H1 (cell line): ENCODE data around the gene CDK3.

Experiments
- ATF3 ChIP-seq: IDR thresholded peaks from 2 replicates; pipeline ENCODE4 v1.6.1; 2011; ENCODE audit warnings: low read depth, mild to moderate bottlenecking, low read length; ENCODE audit not compliant: insufficient read depth
- BRCA1 ChIP-seq: IDR thresholded peaks from 2 replicates; pipeline ENCODE4 v1.6.1; 2012; ENCODE audit warnings: low read depth, low read length, improper control_type of control experiment
- CBX8 ChIP-seq: fragments of 300-800, 300-1000 bp; sonication (generic); IDR thresholded peaks from 2 replicates; pipeline ENCODE4 v1.7.1; 2016; ENCODE audit warnings: low read depth, low read length, borderline replicate concordance
- CHD2 ChIP-seq: IDR thresholded peaks from 2 replicates; pipeline ENCODE4 v1.6.1; 2012; ENCODE audit warnings: low read length, improper control_type of control experiment
- CTCF ChIP-seq, 3 experiments: IDR thresholded peaks; 1 replicate in 2 of 3; 2 replicates in 1 of 3; pipeline versions ENCODE4 v1.5.1 to v1.6.1; 2011; ENCODE audit warnings: low read length in 3 of 3, mild to moderate bottlenecking in 3 of 3, inconsistent platforms in 2 of 3, low read depth in 1 of 3, moderate library complexity in 1 of 3; ENCODE audit not compliant: insufficient read depth in 1 of 3; ENCODE audit errors: control extremely low read depth in 1 of 3
- EP300 ChIP-seq, 2 experiments: IDR thresholded peaks; 1 replicate in 1 of 2; 2 replicates in 1 of 2; pipeline ENCODE4 v1.6.1; 2011 to 2012; ENCODE audit warnings: low read depth in 2 of 2, low read length in 2 of 2, mild to moderate bottlenecking in 2 of 2, borderline replicate concordance in 1 of 2, inconsistent platforms in 1 of 2, moderate library complexity in 1 of 2
- JUN ChIP-seq: IDR thresholded peaks from 2 replicates; pipeline ENCODE4 v1.6.1; 2011; ENCODE audit warnings: low read depth, mild to moderate bottlenecking, improper control_type of control experiment, low read length
- KDM1A ChIP-seq: fragments of 200-600, 300-600 bp; sonication (generic); IDR thresholded peaks from 2 replicates; pipeline ENCODE4 v1.7.1; 2016; ENCODE audit warnings: mild to moderate bottlenecking, low read length, borderline replicate concordance
- POLR2A ChIP-seq, 2 experiments: IDR thresholded peaks; 1 replicate in 1 of 2; 2 replicates in 1 of 2; pipeline ENCODE4 v1.6.1; 2011; ENCODE audit warnings: low read depth in 2 of 2, low read length in 2 of 2, mild to moderate bottlenecking in 2 of 2; ENCODE audit errors: control extremely low read depth in 1 of 2
- RFX5 ChIP-seq: IDR thresholded peaks from 2 replicates; pipeline ENCODE4 v1.6.1; 2011; ENCODE audit warnings: low read depth, low read length, improper control_type of control experiment, borderline replicate concordance
- RXRA ChIP-seq: IDR thresholded peaks from 2 replicates; pipeline ENCODE4 v1.6.1; 2011; ENCODE audit warnings: low read depth, mild to moderate bottlenecking, low read length, moderate library complexity; ENCODE audit not compliant: insufficient read depth
- SP2 ChIP-seq: IDR thresholded peaks from 2 replicates; pipeline ENCODE4 v1.6.1; 2012; ENCODE audit warnings: mild to moderate bottlenecking, low read length, inconsistent platforms
- TEAD4 ChIP-seq: IDR thresholded peaks from 2 replicates; pipeline ENCODE4 v1.6.1; 2012; ENCODE audit warnings: low read depth, low read length, inconsistent platforms, mixed read lengths
- YY1 ChIP-seq: IDR thresholded peaks from 2 replicates; pipeline ENCODE4 v1.6.1; 2011; ENCODE audit warnings: low read depth, mild to moderate bottlenecking, low read length

DNA sequence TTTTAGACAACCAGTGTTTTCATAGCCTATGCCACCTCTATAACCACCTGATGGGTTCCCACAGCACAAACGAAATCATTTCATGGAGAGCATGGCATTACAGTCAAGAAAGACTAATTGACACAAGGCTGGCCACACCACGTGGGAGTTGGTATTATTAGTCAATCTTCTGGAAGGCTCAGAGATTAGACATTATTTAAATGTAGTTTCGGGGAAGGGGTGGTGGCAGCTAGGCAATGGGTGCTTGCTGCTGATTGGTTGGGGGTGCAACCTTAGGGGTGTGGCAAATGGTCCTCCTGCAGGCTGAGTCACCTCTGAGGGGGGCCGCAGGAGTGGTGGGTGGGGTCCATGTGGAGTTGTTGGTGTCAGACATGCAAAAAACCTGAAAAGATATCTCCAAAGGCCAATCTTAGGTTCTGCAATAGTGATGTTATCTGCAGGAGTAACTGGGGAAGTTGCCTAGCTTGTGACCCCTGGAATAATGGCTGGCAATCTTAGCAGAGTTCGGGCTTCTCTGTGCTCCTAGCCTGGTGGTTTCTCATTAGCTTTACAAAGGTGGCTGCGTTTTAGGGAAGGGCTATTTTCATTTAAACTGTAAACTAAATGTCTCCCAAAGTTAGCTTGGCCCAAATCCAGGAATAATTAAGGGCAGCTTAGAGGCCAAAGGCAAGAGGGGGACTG lies 17.0 kb upstream of the CDK3 start:
- TF ChIP-seq CTCF (IDR thresholded peaks at IDR 0.05; ENCODE audit: control extremely low read depth in 1 of 3, insufficient read depth in 1 of 3, low read depth in 1 of 3, low read length in 3 of 3) (no peak), RXRA (no peak), TEAD4 (no peak), BRCA1 (no peak), POLR2A (IDR thresholded peaks at IDR 0.05; ENCODE audit: control extremely low read depth in 1 of 2, low read depth in 2 of 2, low read length in 2 of 2) (no peak; a peak in 1 of 3 replicates), YY1 (no peak), CHD2 (no peak), EP300 (IDR thresholded peaks at IDR 0.05; ENCODE audit: borderline replicate concordance in 1 of 2, low read depth in 2 of 2, low read length in 2 of 2) (no peak), SP2 (no peak), KDM1A (no peak), RFX5 (no peak), ATF3 (no peak), CBX8 (no peak), JUN (no peak)
